ENCODE data around the gene FAM149B1. TPM values are rescaled to one million over a fixed set of nuclear protein-coding genes. Genes with fewer than 3 reads are reported as not detected.

FAM149B1 gene
- 33.5 and 44.3 TPM in 2 replicates for total RNA-seq

GRCh38 chr10:73167783-73168464 is at the start of gene FAM149B1, which contains the start of gene ECD:
FAM149B1 (plus strand) TSS chr10:73168119; CDS start chr10:73168340, 221 bp downstream.
ECD (minus strand) TSS chr10:73168008; CDS start chr10:73163937, 4,071 bp downstream.

GRCh38 chr10:73246646-73247508 is 79.0 kb downstream of the FAM149B1 start, which contains the start of gene DNAJC9:
DNAJC9 (minus strand) TSS chr10:73247255; CDS start chr10:73247189, 66 bp downstream.

GRCh38 chr10:73252445-73253224 is 84.7 kb downstream of the FAM149B1 start, which contains the start of gene MRPS16:
MRPS16 (minus strand) TSS chr10:73252644; CDS start chr10:73252482, 162 bp downstream.

Other genes starting within 250 kb of the FAM149B1 start
- not detected in 2 replicates for gene PLA2G12B, start 213.3 kb upstream of the FAM149B1 start, total RNA-seq
- gene P4HA1, start 71.3 kb upstream of the FAM149B1 start, total RNA-seq: 196 and 231 TPM in 2 replicates
- gene NUDT13, start 57.7 kb upstream of the FAM149B1 start, total RNA-seq: 1.2 and 2.5 TPM in 2 replicates
- 27.1 and 31.6 TPM in 2 replicates for gene ECD, start 111 bp upstream of the FAM149B1 start, total RNA-seq
- gene DNAJC9, start 79.1 kb downstream of the FAM149B1 start, total RNA-seq: 11.7 and 41.6 TPM in 2 replicates
- 68.0 and 80.6 TPM in 2 replicates for gene MRPS16, start 84.5 kb downstream of the FAM149B1 start, total RNA-seq
- 0.87 and 1.7 TPM in 2 replicates for gene CFAP70, start 190.7 kb downstream of the FAM149B1 start, total RNA-seq
- 170 and 191 TPM in 2 replicates for gene ANXA7, start 245.9 kb downstream of the FAM149B1 start, total RNA-seq